Large intestine (tissue), 3 donors: Measurements from ENCODE around the gene NEXN. TPM values are rescaled to one million over a fixed set of nuclear protein-coding genes. Genes with fewer than 3 reads are reported as not detected.
"Not testable (repeated sequence)": the region's sequence is repeated elsewhere in the genome, so short reads cannot be mapped to it uniquely, and the experiment has no call there.

ENCODE experiments used
- DNase-seq, 2 donors: peaks; one replicate each; pipeline versions ENCODE4 v3.0.0 to v3.0.0-alpha.2; 2013
- H3K27ac ChIP-seq: one replicate; pipeline ENCODE4 v1.5.1; 2013; ENCODE audit warnings: low read length
- H3K27me3 ChIP-seq: 2 replicates; pipeline ENCODE4 v1.6.1; 2013; ENCODE audit warnings: low read length; ENCODE audit not compliant: control insufficient read depth, insufficient read depth
- H3K36me3 ChIP-seq: 2 replicates; pipeline ENCODE4 v1.6.1; 2013; ENCODE audit warnings: low read length; ENCODE audit not compliant: control insufficient read depth, insufficient read depth
- H3K4me1 ChIP-seq: one replicate; pipeline ENCODE4 v1.6.1; 2013; ENCODE audit warnings: low read length; ENCODE audit not compliant: control insufficient read depth, insufficient read depth
- H3K4me3 ChIP-seq: one replicate; pipeline ENCODE4 v1.5.1; 2013; ENCODE audit warnings: low read length
- H3K9me3 ChIP-seq: one replicate; pipeline ENCODE4 v1.6.1; 2013; ENCODE audit warnings: mild to moderate bottlenecking, low read depth, low read length, moderate library complexity; ENCODE audit not compliant: control insufficient read depth
- WGBS: methylation state at CpG from one replicate; pipeline ENCODE4 v1.1.5; 2013; ENCODE audit warnings: low lambda C conversion rate; ENCODE audit not compliant: insufficient coverage; 5-methylcytosine and 5-hydroxymethylcytosine counted together
- polyA plus RNA-seq: library from polyadenylated mRNA; unstranded; fragments of 120-200 nt; gene quantifications from one replicate; pipeline ENCODE4 v1.2.1, GENCODE V29; 2013

NEXN gene
- polyA plus RNA-seq, 1 donor, result 26.0 TPM

DNA sequence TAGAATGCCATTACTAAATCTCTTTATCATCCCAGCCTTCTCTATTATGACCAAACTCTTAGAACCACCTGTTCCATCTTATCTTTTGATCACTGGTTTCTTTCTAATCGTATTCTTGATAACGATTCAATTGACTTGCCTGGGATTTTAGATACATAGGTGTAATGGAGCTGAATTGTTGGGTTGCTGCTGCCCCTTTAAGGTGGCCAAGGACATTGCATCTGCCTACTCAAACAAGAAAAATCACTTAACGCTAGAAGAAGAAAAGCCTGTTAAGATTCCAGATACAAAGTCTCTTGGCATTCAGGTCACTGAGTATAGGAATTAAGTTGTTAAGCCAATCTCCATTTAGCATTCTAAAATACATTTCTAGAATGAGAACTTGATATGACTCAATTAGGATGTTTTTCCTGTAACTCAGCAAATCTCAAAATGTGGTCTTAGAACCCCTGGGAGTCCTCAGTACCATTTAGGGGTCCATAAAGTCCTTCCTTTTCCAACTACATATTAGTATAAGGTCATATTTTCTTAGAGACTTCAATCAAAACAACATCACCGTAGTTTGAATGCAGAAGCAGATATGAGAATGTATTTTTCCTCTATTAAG is 12.4 kb downstream of the NEXN start:
- Histone ChIP-seq H3K4me1 (no peaks in the 10 kb centered on the region), H3K27ac (no peak overlapping the region), H3K36me3 (no peaks in the 10 kb centered on the region), H3K4me3 (no peak overlapping the region), H3K27me3 (no peaks in the 10 kb centered on the region), H3K9me3 (no peaks in the 10 kb centered on the region)
- peak; percentile 16 to 49 for DNase-seq
- WGBS, result 36% methylated on average over 2 of the region's 4 CpGs

GRCh38 chr1:77905603-77906002 is 17.2 kb downstream of the NEXN start:
- Histone ChIP-seq H3K4me1 (no peaks in the 10 kb centered on the region), H3K36me3 (no peaks in the 10 kb centered on the region), H3K27ac (no peak overlapping the region), H3K9me3 (no peaks in the 10 kb centered on the region), H3K4me3 (no peak overlapping the region), H3K27me3 (no peaks in the 10 kb centered on the region)
- WGBS, result no CpG with 5 or more reads among the region's 1 CpG
- DNase-seq, result no peak

- Histone ChIP-seq H3K4me3 (no peak overlapping the region), H3K9me3 (no peaks in the 10 kb centered on the region), H3K27me3 (no peaks in the 10 kb centered on the region), H3K4me1 (no peaks in the 10 kb centered on the region), H3K36me3 (no peaks in the 10 kb centered on the region), H3K27ac (no peak overlapping the region)
- DNase-seq, result no peak
- WGBS, result 100% methylated on average over 1 of the region's 2 CpGs
Measured at GRCh38 chr1:77906019-77906545, 17.7 kb downstream of the NEXN start.

DNA sequence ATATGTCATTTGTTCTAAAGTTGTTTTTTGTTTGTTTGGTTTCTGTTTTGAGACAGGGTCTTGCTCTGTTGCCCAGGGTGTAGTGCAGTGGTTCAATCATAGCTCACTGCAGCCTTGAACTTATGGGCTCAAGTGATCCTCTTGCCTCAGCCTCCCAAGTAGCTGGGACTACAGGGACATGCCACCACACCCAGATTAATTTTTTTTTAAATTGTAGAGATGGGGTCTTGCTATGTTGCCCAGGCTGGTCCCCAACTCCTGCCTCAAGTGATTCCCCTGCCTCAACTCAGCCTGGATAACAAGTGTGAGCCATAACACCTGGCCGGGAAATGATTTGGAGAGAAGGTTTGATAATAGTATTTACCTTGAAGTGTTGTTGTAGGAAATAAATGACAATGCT is 18.2 kb downstream of the NEXN start:
- no peaks in the 10 kb centered on the region for H3K4me1 ChIP-seq
- no peak for DNase-seq
- H3K4me3 ChIP-seq, result no peak overlapping the region
- no peaks in the 10 kb centered on the region for H3K27me3 ChIP-seq
- no peaks in the 10 kb centered on the region for H3K36me3 ChIP-seq
- H3K27ac ChIP-seq, result no peak overlapping the region
- H3K9me3 ChIP-seq, result no peaks in the 10 kb centered on the region
- WGBS, result no CpG with 5 or more reads among the region's 1 CpG

DNA sequence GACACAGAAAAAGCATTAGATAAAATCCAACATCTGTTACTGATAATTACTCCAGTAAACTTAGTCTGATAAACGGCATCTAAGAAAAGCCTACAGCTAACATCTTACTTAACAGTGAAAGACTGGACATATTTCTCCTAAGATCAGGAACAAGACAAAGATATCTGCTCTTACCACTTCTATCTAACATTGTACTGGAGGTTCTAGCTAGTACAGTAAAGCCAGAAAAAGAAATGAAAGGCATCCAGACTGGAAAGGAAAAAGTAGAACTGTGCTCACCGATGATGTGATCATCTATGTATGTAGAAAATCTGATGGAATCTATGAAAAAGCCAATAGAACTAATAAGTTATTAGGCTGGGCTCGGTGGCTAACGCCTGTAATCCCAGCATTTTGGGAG is 21.7 kb downstream of the NEXN start:
- no peaks in the 10 kb centered on the region for H3K9me3 ChIP-seq
- H3K27me3 ChIP-seq, result no peaks in the 10 kb centered on the region
- H3K36me3 ChIP-seq, result no peaks in the 10 kb centered on the region
- H3K4me3 ChIP-seq, result no peak overlapping the region
- WGBS, result no CpG with 5 or more reads among the region's 4 CpGs
- no peaks in the 10 kb centered on the region for H3K4me1 ChIP-seq
- H3K27ac ChIP-seq, result no peak overlapping the region
- no peak for DNase-seq

DNA sequence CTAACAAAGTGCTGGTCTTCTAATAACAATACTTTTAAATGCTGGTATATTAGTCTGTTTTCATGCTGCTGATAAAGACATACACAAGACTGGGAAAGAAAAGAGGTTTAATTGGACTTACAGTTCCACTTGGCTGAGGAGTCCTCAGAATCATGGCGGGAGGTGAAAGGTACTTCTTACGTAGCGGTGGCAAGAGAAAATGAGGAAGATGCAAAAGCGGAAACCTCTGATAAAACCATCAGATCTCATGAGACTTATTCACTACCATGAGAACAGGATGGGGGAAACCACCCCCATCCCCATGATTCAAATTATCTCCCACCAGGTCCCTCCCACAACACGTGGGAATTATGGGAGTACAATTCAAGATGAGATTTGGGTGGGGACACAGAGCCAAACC is 30.5 kb downstream of the NEXN start:
- not testable (repeated sequence) for H3K4me1 ChIP-seq, DNase-seq, H3K9me3 ChIP-seq, H3K36me3 ChIP-seq, H3K4me3 ChIP-seq, H3K27ac ChIP-seq, H3K27me3 ChIP-seq
- no CpG with 5 or more reads among the region's 5 CpGs for WGBS

DNA sequence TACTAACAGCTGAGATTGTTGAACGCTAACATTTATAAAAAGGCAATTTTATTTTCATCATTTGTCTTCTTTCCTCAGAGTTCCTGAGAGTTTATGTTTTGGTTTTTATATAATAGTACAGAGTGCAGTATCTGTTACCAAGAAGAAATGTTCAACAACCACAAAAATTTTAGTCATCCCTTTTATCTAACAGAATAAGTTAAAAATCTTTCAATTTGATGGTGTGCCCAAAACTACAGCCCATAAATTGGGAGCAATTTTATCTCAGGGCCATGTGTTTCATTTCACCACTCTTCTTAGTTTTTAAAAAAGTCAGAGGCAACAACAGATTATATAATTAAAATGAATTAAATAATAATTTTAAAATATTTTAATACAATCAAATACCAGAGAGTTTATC is 37.1 kb downstream of the NEXN start:
- no peaks in the 10 kb centered on the region for H3K27me3 ChIP-seq
- 83% methylated on average over 1 of the region's 1 CpG for WGBS
- H3K27ac ChIP-seq, result no peak overlapping the region
- no peak for DNase-seq
- H3K4me3 ChIP-seq, result no peak overlapping the region
- no peaks in the 10 kb centered on the region for H3K9me3 ChIP-seq
- no peaks in the 10 kb centered on the region for H3K4me1 ChIP-seq
- peaks cover 2% of the 10 kb centered on the region for H3K36me3 ChIP-seq

GRCh38 chr1:77925956-77926355 is 37.5 kb downstream of the NEXN start:
- no peaks in the 10 kb centered on the region for H3K4me1 ChIP-seq
- H3K27me3 ChIP-seq, result no peaks in the 10 kb centered on the region
- DNase-seq, result no peak
- no peaks in the 10 kb centered on the region for H3K9me3 ChIP-seq
- WGBS, result 90% methylated on average over 2 of the region's 2 CpGs
- no peak overlapping the region for H3K4me3 ChIP-seq
- H3K27ac ChIP-seq, result no peak overlapping the region
- peaks cover 6% of the 10 kb centered on the region for H3K36me3 ChIP-seq

DNA sequence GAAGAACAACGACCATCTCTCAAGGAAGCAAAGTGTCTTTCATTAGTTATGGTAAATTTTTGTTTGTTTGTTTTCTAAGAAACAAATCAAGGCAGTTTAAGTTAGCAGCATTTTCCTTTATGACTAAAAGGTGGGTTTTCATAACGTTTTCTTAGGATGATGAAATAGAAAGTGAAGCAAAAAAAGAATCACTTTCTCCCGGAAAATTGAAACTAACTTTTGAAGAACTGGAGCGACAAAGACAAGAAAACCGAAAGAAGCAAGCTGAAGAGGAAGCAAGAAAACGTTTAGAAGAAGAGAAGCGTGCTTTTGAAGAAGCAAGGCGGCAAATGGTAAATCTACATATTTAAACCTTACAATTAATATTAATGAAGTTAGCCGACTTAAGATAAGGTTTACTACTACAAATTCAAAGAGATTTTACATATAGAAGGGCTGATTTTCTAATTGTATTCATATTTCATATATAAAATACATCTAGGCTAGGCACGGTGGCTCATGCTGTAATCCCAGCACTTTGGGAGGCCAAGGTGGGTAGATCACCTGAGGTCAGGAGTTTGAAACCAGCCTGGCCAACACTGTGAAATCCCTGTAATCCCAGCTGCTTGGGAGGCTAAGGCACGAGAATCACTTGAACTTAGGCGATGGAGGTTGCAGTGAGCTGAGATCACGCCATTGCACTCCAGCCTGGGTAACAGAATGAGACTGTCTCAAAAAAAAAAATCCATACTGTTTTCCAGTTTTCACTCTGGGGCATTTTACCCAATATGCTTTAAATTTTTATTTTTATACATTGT is 38.3 kb downstream of the NEXN start:
- Histone ChIP-seq H3K9me3 (no peaks in the 10 kb centered on the region), H3K27ac (no peak overlapping the region), H3K36me3 (peaks cover 6% of the 10 kb centered on the region), H3K27me3 (no peaks in the 10 kb centered on the region), H3K4me1 (no peaks in the 10 kb centered on the region), H3K4me3 (no peak overlapping the region)
- WGBS, result 82% methylated on average over 8 of the region's 13 CpGs
- no peak for DNase-seq

DNA sequence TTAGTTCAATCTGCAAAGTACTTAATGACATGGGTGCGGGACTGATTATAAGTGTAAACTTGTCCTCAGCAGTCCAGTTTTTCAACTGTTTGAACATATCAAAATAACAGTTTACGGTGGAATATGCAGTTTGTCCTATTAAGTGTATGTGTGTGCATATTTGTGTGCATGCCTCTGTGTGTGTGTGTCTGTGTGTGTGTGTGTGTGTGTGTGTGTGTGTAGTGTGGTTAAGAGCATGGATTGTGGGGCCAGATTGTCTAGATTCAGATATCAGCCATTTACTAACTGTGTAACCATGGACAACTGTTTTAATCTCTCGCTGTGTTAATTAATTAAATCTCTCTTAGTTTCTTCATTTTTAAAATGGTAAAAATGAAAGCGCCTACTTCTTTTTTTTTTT is 39.0 kb downstream of the NEXN start:
- Histone ChIP-seq H3K4me3 (no peak overlapping the region), H3K4me1 (no peaks in the 10 kb centered on the region), H3K36me3 (peaks cover 6% of the 10 kb centered on the region), H3K27me3 (no peaks in the 10 kb centered on the region), H3K9me3 (no peaks in the 10 kb centered on the region), H3K27ac (no peak overlapping the region)
- no peak for DNase-seq
- WGBS, result 100% methylated on average over 2 of the region's 4 CpGs
